HL-60 (cell line): Measurements from ENCODE around the gene SMIM30.

Experiments
- GABPA ChIP-seq: IDR thresholded peaks from 2 replicates; pipeline ENCODE4 v1.6.1; 2012; ENCODE audit warnings: low read depth
- POLR2AphosphoS5 ChIP-seq: IDR thresholded peaks from 2 replicates; pipeline ENCODE4 v1.6.1; 2012; ENCODE audit warnings: low read depth
- TF ChIP-seq, protein P1 (sequence below): IDR thresholded peaks from one replicate; pipeline ENCODE4 v1.5.1; 2011; ENCODE audit warnings: low read length, control low read depth, inconsistent platforms; ENCODE audit not compliant: insufficient read depth
- TF ChIP-seq, protein P2 (sequence below): IDR thresholded peaks from 2 replicates; pipeline ENCODE4 v1.6.1; 2012; ENCODE audit warnings: low read depth; ENCODE audit not compliant: insufficient replicate concordance

DNA sequence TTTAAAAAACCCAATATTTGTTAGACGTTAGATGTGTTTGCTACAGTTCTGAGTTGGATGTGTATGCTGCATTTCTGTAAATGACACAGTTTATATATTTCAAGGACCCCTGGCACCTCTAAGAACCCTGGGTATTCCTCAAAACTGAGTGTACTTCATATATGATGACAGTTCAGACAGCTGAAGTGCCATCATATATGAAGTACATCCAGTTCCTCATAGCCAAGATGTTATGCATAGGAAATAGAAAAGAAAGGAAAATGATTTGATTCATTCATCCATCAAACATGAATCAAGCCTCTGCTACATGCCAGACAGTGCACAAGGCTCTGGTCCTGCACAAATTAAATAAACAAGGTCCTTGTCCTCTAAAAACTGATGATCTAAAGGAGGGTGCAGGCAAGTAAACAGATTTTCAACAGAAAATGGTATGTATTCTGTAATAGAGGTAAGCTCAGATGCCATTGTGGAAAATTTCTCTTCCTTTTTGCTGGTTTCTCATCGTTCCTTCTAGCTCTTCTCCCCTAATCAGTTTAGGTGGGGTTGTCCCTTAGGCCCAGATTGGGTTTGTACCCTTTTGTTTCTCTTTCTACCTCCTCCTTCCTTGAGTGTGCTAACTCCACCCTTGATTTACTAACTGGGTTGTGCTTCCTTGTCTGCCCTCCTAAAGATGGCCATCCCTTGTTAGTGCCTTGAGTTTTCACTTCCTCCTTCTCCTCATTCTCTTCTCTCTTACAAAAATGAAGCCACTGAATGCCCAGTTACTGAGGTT is 25.3 kb upstream of the SMIM30 start:
- TF ChIP-seq, protein P1, sequence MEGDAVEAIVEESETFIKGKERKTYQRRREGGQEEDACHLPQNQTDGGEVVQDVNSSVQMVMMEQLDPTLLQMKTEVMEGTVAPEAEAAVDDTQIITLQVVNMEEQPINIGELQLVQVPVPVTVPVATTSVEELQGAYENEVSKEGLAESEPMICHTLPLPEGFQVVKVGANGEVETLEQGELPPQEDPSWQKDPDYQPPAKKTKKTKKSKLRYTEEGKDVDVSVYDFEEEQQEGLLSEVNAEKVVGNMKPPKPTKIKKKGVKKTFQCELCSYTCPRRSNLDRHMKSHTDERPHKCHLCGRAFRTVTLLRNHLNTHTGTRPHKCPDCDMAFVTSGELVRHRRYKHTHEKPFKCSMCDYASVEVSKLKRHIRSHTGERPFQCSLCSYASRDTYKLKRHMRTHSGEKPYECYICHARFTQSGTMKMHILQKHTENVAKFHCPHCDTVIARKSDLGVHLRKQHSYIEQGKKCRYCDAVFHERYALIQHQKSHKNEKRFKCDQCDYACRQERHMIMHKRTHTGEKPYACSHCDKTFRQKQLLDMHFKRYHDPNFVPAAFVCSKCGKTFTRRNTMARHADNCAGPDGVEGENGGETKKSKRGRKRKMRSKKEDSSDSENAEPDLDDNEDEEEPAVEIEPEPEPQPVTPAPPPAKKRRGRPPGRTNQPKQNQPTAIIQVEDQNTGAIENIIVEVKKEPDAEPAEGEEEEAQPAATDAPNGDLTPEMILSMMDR = no peak
- TF ChIP-seq POLR2AphosphoS5 (no peak), GABPA (no peak)
- TF ChIP-seq, protein P2, sequence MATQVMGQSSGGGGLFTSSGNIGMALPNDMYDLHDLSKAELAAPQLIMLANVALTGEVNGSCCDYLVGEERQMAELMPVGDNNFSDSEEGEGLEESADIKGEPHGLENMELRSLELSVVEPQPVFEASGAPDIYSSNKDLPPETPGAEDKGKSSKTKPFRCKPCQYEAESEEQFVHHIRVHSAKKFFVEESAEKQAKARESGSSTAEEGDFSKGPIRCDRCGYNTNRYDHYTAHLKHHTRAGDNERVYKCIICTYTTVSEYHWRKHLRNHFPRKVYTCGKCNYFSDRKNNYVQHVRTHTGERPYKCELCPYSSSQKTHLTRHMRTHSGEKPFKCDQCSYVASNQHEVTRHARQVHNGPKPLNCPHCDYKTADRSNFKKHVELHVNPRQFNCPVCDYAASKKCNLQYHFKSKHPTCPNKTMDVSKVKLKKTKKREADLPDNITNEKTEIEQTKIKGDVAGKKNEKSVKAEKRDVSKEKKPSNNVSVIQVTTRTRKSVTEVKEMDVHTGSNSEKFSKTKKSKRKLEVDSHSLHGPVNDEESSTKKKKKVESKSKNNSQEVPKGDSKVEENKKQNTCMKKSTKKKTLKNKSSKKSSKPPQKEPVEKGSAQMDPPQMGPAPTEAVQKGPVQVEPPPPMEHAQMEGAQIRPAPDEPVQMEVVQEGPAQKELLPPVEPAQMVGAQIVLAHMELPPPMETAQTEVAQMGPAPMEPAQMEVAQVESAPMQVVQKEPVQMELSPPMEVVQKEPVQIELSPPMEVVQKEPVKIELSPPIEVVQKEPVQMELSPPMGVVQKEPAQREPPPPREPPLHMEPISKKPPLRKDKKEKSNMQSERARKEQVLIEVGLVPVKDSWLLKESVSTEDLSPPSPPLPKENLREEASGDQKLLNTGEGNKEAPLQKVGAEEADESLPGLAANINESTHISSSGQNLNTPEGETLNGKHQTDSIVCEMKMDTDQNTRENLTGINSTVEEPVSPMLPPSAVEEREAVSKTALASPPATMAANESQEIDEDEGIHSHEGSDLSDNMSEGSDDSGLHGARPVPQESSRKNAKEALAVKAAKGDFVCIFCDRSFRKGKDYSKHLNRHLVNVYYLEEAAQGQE = no peak
